Activated naive CD4-positive, alpha-beta T cell treated with anti-CD3 and anti-CD28 coated beads for 36 hours (primary cell): ENCODE measurements around the gene SHCBP1. TPM values are rescaled to one million over a fixed set of nuclear protein-coding genes. Genes with fewer than 3 reads are reported as not detected.

Experiments used
- CTCF ChIA-PET: fragments of 350-600 bp; sonication (Branson Sonifier 250); formaldehyde crosslinking; loops from one replicate; lab custom pipeline; 2021; ENCODE audit warnings: antibody characterized with exemption; lab: Charles Lee
- DNase-seq: peaks from one replicate; pipeline ENCODE4 v3.0.0-alpha.2; 2020
- H3K27ac Mint-ChIP-seq: one replicate; pipeline ENCODE4 v1.8.0; 2021; ENCODE audit warnings: mild to moderate bottlenecking, mixed read lengths
- H3K27me3 Mint-ChIP-seq: one replicate; pipeline ENCODE4 v1.8.0; 2021; ENCODE audit warnings: low read depth, mixed read lengths
- H3K36me3 Mint-ChIP-seq: one replicate; pipeline ENCODE4 v1.8.0; 2021; ENCODE audit warnings: low read depth, mixed read lengths
- H3K4me1 Mint-ChIP-seq: one replicate; pipeline ENCODE4 v1.8.0; 2021; ENCODE audit warnings: low read depth, mixed read lengths
- H3K4me3 Mint-ChIP-seq: one replicate; pipeline ENCODE4 v1.8.0; 2021; ENCODE audit warnings: mild to moderate bottlenecking, moderate library complexity, mixed read lengths
- H3K9me3 Mint-ChIP-seq: one replicate; pipeline ENCODE4 v1.8.0; 2021; ENCODE audit warnings: mixed read lengths
- intact Hi-C: fragments of 100-400 bp; cut with micrococcal nuclease; formaldehyde crosslinking; loops from one replicate; pipeline ENCODE4 v1.15.1; 2023
- total RNA-seq, 2 experiments: library from RNA; stranded (reverse); gene quantifications; one replicate each; pipeline ENCODE4 v1.2.3, GENCODE V29; 2021

Gene SHCBP1, protein sequence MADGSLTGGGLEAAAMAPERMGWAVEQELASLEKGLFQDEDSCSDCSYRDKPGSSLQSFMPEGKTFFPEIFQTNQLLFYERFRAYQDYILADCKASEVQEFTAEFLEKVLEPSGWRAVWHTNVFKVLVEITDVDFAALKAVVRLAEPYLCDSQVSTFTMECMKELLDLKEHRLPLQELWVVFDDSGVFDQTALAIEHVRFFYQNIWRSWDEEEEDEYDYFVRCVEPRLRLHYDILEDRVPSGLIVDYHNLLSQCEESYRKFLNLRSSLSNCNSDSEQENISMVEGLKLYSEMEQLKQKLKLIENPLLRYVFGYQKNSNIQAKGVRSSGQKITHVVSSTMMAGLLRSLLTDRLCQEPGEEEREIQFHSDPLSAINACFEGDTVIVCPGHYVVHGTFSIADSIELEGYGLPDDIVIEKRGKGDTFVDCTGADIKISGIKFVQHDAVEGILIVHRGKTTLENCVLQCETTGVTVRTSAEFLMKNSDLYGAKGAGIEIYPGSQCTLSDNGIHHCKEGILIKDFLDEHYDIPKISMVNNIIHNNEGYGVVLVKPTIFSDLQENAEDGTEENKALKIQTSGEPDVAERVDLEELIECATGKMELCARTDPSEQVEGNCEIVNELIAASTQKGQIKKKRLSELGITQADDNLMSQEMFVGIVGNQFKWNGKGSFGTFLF
- total RNA-seq: 10 to 100 TPM; 41.8 to 45.0 TPM

- peaks cover 16% of the 10 kb centered on the region for H3K36me3 Mint-ChIP-seq
- H3K9me3 Mint-ChIP-seq: no peaks in the 10 kb centered on the region
- intact Hi-C loops: loop anchor here (2.0 to 5.0 kb wide), 3 partner anchors 68 to 351 kb away; partner anchors contain the start of genes C16orf87, DNAJA2, ORC6 and VPS35
- peak within 1 kb of the TSS; percentile 70 for H3K27ac Mint-ChIP-seq
- H3K4me1 Mint-ChIP-seq: peaks cover 14% of the 10 kb centered on the region
- CTCF ChIA-PET: interaction anchor here (0.7 to 1.3 kb wide), 5 partner anchors 11 to 666 kb away, joined by 3 read pairs; no protein-coding TSS in a partner anchor
- H3K4me3 Mint-ChIP-seq: peak within 1 kb of the TSS; percentile 94
- H3K27me3 Mint-ChIP-seq: peaks cover 10% of the 10 kb centered on the region
- DNase-seq: peak; percentile 91
Measured at GRCh38 chr16:46621006-46621933, at the start of gene SHCBP1. SHCBP1 (minus strand) TSS chr16:46621379; CDS start chr16:46621359, 20 bp downstream.

DNA sequence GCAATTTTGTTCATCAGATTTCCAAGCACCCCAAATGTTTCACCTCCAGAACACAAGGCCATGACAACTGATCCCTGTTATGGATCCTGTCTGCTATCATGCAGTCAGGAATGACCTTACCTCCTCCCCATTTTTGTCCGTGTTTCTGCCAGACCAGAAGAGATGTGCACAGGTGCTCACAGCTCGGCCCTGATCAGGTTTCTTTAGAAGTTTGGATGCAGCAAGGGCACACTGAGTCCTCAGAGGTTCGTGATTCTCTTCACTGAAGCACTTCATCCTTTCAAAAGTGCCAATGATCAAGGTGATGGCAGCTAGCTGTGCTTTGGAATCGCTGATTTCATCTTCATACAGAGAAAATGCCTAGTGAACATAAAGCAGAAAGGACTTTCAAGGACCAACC, 40.9 kb upstream of the SHCBP1 start:
- Mint-ChIP-seq H3K36me3 (peaks cover 17% of the 10 kb centered on the region), H3K27ac (peak overlapping the region; percentile 50), H3K4me3 (no peak overlapping the region), H3K27me3 (no peaks in the 10 kb centered on the region), H3K9me3 (no peaks in the 10 kb centered on the region), H3K4me1 (peaks cover 14% of the 10 kb centered on the region)
- CTCF ChIA-PET: interaction anchor here (0.8 to 1.5 kb wide), 3 partner anchors 11 to 60 kb away, joined by 3 to 5 read pairs (median 4); no protein-coding TSS in a partner anchor
- intact Hi-C loops: no loop called here
- no peak for DNase-seq

- Mint-ChIP-seq H3K9me3 (no peaks in the 10 kb centered on the region), H3K27me3 (no peaks in the 10 kb centered on the region), H3K27ac (peak overlapping the region; percentile 64), H3K4me3 (no peak overlapping the region), H3K4me1 (peaks cover 14% of the 10 kb centered on the region), H3K36me3 (peaks cover 26% of the 10 kb centered on the region)
- CTCF ChIA-PET: interaction anchor here (0.6 kb wide), 2 partner anchors 40 to 130 kb away, joined by 3 read pairs; no protein-coding TSS in a partner anchor
- intact Hi-C loops: no loop called here
- peak; percentile 47 for DNase-seq
Measured at GRCh38 chr16:46658925-46659324, 37.7 kb upstream of the SHCBP1 start.

GRCh38 chr16:46651305-46651704, 30.1 kb upstream of the SHCBP1 start:
- Mint-ChIP-seq H3K4me3 (no peak overlapping the region), H3K27me3 (no peaks in the 10 kb centered on the region), H3K4me1 (no peaks in the 10 kb centered on the region), H3K36me3 (peaks cover 16% of the 10 kb centered on the region), H3K27ac (no peak overlapping the region), H3K9me3 (no peaks in the 10 kb centered on the region)
- no peak for DNase-seq
- CTCF ChIA-PET: no interaction called here
- intact Hi-C loops: no loop called here

DNA sequence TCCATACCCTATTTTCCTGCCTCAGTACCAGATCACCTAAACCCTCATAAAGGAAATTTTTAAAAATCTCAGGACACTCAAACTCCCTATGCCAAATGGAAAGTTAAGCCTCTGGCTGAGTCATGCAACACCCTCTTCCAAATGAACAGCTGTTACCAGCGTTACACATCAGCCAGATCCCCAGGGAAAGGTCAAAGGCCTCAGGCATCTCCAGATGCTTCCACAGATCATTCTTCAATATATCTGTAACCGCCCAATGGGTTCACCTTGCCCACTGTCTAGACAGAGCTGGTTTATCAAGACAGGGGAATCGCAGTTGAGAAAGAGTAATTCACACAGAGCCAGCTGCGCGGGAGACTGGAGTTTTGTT, 29.1 kb upstream of the SHCBP1 start:
- H3K36me3 Mint-ChIP-seq: peaks cover 15% of the 10 kb centered on the region
- DNase-seq: no peak
- intact Hi-C loops: no loop called here
- H3K4me1 Mint-ChIP-seq: no peaks in the 10 kb centered on the region
- no peak overlapping the region for H3K4me3 Mint-ChIP-seq
- CTCF ChIA-PET: no interaction called here
- H3K9me3 Mint-ChIP-seq: peaks cover 7% of the 10 kb centered on the region
- no peak overlapping the region for H3K27ac Mint-ChIP-seq
- H3K27me3 Mint-ChIP-seq: no peaks in the 10 kb centered on the region

DNA sequence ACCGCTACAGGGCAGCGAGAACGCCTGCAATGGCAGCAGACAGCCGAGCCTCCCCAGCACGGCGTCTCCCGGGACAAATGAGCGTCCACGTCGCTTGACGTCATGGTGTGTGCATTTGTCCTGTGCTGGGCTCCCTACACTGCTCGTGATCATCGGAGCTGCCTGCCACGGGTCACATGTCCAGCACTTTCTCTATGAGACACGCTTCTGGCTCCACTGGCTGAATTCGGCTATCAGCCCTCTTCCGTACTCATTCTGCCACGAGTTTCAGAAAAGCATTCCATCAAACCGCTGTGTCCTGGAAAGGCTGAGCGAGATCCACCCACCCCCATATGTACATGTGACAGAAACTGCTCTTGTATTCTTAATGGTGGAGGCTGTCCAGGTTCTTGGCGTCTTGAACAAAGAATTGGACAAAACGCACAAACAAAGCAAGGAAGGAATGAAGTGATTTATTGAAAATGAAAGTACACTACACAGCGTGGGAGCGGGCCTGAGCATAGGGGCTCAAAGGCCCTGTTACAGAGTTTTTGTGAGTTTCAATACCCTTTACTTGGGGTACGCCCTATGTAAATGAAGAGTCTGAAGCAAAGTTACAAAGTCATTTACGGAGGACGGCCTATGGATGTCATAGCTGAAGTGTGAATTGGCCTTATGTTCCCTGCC, 28.5 kb upstream of the SHCBP1 start:
- intact Hi-C loops: no loop called here
- peaks cover 11% of the 10 kb centered on the region for H3K9me3 Mint-ChIP-seq
- no peaks in the 10 kb centered on the region for H3K4me1 Mint-ChIP-seq
- CTCF ChIA-PET: no interaction called here
- no peak overlapping the region for H3K4me3 Mint-ChIP-seq
- DNase-seq: no peak
- no peak overlapping the region for H3K27ac Mint-ChIP-seq
- H3K27me3 Mint-ChIP-seq: no peaks in the 10 kb centered on the region
- H3K36me3 Mint-ChIP-seq: peaks cover 16% of the 10 kb centered on the region

- no peaks in the 10 kb centered on the region for H3K27me3 Mint-ChIP-seq
- intact Hi-C loops: no loop called here
- no peak for DNase-seq
- CTCF ChIA-PET: no interaction called here
- H3K4me3 Mint-ChIP-seq: no peak overlapping the region
- H3K36me3 Mint-ChIP-seq: peaks cover 26% of the 10 kb centered on the region
- no peaks in the 10 kb centered on the region for H3K4me1 Mint-ChIP-seq
- no peak overlapping the region for H3K27ac Mint-ChIP-seq
- peaks cover 18% of the 10 kb centered on the region for H3K9me3 Mint-ChIP-seq
Measured at GRCh38 chr16:46648656-46649055, 27.5 kb upstream of the SHCBP1 start.

DNA sequence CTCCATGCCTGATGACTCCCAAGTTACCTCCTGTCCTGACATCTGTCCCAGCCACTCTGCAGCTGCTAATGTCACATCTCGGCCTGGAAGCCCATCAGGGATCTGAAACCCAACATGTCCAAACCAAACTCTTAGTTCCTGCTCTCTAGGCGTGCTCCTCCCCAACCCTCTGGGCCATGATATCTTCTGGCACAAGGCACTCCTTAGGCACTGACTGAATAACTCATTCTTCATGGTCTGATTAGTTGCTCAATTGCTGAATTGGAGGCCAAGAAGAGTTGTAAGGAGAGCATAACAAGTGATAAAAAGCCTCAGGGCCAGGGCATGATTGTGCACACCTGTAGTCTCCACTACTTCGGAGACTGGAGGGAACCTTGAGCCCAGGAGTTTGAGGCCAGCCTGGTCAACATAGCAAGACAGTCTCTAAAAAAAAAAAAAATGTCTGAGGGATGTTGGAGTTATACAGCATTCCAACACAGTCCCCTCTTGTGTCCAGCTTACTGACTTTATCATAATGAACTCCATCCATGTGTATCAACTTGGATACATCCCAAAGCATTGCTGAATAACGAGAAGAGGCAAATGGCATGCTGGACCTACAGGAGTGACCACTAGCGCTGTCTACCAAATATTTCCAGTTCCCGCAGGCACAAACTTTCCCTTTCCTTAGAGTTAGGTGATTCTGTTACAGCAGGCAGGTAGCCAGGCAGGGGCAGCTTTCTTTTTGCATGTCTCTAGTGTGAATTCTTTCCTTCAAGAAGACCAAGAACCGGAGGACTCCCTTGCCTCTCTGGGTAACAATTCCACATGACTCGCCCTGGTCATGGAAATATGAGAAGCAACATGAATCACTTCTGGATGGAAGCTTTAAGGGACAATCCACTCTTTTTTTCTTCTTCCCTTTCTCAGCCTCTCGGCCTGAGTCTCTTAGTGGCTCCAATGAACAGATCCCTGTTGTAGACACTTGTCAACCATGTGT, 18.1 kb upstream of the SHCBP1 start:
- intact Hi-C loops: no loop called here
- no peaks in the 10 kb centered on the region for H3K4me1 Mint-ChIP-seq
- H3K4me3 Mint-ChIP-seq: no peak overlapping the region
- CTCF ChIA-PET: no interaction called here
- peaks cover 9% of the 10 kb centered on the region for H3K9me3 Mint-ChIP-seq
- no peaks in the 10 kb centered on the region for H3K27me3 Mint-ChIP-seq
- H3K27ac Mint-ChIP-seq: no peak overlapping the region
- no peak for DNase-seq
- H3K36me3 Mint-ChIP-seq: peaks cover 21% of the 10 kb centered on the region

- H3K4me1 Mint-ChIP-seq: no peaks in the 10 kb centered on the region
- CTCF ChIA-PET: interaction anchor here (0.8 kb wide), 1 partner anchor 12 kb away, joined by 3 read pairs; the partner anchor contains the start of gene SHCBP1
- no peak for DNase-seq
- no peak overlapping the region for H3K27ac Mint-ChIP-seq
- H3K36me3 Mint-ChIP-seq: no peaks in the 10 kb centered on the region
- no peak overlapping the region for H3K4me3 Mint-ChIP-seq
- H3K27me3 Mint-ChIP-seq: no peaks in the 10 kb centered on the region
- no peaks in the 10 kb centered on the region for H3K9me3 Mint-ChIP-seq
- intact Hi-C loops: no loop called here
Measured at GRCh38 chr16:46632778-46633733, 11.9 kb upstream of the SHCBP1 start.
